Activated CD4-positive, CD25-positive, alpha-beta regulatory T cell treated with anti-CD3 and anti-CD28 coated beads, Interleukin-2, amount 50 U/mL, for 72 hours (primary cell): ENCODE measurements around the gene TBX4.
"Not testable (repeated sequence)": the region's sequence is repeated elsewhere in the genome, so short reads cannot be mapped to it uniquely, and the experiment has no call there.

Experiments
- DNase-seq: peaks from one replicate; pipeline ENCODE4 v3.0.0; 2021

TBX4 gene

DNA sequence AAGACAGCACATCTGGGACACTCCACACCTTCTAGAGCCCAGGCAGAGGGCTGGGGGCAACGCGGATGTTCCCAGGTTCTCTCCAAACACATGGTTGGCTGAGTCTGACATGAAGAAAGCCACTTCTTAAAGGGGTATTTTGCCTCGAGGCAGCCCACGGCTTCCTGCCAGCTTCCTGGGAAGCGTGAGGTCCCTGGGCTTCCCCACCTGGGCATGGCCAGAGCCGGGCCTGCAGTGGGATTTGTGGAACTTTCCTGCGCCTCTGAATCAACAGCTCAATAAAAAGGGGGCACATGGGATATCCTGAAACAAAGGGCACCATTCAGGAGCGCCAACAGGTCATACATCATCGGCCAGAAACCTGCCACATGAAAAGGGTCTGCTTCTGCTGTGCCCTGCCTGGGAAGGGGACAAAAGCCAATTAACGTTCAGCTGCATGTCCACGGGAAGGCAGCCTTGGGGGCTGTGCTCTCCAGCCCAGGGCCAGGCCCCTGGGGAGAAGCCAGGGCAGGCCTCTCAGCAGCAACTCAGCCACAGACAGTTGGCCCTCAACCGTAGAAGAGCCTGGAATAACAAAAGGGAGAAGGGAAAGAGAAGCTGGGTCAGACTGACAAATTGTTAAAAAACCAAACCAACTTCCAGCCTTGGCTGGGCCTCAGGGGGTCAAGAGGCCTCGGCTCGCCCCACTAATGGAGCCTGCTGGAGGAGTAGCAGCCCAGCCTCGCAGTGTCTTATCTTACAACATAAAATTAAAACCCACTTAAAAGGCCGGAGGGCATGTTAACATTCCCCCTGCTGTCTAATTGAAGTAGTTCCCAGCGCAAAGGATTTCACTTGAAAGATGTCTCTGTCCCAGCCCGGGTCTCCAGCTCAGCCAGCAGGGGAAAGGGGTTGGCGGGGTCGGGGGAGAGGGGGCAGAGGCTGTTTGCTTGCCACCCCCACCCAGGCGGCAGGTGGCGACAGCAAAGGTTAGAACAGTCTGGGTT lies 34.2 kb downstream of the TBX4 start:
- no peak for DNase-seq

DNA sequence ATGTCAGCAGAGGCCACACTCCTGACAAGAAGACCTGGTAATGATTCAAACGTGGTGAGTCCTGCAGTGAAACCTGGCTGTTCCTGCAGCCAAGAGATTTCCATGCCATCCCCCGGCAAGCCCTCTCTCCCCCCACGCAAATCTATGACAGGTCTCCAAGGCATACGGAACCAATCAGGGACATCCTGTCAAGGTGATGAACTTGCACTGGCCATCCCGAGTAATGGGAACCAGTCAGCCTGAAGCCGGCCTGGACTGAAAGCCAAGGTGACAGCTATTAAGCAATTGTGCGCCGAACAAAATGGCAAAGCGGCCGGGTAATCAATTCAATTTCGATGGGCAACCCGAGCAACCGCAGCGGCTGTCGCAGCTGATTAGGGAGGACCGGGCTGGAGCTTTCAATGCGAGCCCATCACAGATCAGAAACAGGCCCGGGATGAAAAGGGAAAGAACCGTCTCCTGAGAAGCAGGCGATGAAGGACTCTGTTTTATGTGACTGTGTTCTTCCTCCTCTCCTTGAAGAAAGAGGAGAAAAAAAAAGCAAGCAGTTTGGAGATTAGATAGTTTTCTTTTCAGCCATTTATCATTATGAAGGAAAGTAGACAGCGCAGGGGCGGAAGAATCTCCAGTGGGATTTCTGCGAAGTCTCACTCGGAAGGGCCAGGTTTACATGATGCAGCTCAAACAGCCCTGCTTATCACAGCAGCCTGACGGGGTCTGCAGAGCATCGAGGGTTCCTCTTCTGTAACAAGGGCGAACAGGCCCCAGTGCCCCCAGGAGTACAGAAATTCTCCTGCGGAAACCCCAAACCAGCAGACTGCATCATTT lies 35.2 kb downstream of the TBX4 start:
- no peak for DNase-seq

DNA sequence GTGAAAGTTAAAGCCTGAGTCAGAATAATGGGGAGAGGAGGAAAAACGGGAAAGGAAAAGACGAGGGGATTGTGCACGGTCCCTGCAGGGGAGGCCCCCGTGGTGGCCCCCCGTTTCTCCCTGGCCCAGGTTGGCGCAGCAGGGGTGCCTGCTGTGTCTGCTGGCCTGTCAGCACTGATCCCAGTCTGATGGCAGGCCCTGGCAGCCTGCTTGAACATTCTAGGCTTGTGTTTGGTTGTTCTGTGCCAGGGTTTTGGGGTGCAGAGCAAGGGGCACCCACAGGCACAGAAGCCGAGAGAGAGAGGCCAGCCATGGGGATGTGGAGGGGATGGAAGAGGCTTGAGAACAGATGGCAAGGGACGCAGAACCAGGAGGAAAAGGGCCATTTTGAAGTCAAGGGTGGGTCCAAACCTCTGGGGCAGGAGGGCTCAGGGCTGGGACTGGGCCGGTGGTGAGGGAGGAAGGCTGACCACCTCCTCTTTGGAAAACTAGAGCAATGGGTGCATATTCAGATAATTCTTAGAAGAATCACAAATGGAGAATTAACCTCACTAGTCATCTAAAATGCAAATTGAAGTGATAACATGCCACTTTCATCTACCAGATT lies 35.9 kb downstream of the TBX4 start:
- DNase-seq = no peak

DNA sequence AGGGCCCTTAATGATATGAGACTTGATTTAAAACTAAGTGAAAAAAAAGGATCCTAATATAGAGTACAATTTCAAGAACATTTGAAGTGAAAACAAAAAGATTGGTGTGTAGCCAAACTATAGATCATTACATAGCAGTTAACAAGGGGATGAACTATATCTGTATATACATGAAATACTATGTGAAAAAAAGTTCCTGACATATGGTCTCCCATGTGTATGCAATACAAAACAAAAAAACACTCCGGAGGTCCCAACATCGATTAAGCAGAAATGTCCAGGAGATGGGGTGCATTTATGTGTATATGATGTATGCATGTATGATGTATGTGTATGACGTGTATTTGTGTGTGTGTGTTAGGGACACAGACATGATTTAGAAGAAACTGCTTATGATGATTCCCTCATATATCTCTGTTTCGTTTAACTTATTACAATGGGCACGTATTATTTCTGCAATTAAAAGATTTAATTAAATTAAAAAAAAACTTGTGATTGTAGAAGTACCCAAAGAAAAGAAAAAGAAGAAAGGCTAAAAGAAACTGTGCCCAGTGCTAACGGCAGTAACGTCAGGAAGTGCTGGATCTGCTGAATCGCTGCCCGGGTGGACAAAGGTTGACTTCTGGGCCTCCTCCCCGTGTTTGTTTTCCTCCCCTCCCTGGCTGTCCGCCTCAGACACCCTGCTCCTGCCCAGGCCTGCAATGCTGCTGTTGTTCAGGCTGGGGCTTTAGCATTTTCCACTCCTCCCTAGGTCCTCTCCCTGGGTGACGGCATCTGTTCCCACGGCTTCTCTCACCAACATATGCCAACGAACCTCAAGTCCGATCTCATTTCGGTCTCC lies 36.9 kb downstream of the TBX4 start:
- no peak for DNase-seq

DNA sequence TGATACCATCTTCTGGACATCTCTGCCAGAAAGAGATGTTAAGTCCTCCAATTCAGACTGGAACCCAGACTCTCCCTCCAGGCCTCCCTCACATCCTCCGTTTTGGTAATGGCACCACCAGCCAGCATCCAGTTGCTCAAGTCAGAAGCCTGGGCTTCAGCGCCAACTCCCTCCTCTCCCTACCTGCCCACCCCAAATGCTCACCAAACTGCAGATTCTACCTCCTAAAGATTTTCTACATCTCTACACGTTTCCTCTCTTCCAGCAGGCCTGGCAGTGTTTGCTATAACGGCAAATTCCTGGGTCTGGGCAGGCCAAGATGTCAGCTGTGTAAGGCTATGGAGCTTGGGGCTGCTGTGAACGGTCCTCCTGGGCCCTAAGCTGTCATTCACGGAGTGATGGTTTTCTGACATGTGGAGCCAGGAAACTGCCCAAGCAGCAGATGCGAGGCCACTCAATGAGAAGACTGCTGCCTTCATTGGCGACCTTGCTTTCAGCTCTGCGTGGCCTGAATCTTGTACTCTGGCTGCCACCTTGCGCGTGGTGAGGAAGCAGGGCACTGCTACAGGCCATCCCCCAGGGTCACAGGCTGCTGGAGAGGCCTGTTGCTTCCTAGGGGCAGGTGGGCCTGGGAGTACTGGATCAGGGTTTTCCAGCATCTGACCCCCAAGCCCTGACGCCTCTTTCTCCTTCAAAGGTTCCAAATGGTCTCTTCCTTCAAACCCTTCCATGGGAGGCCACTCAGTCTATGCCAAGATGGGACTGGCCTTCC lies 37.7 kb downstream of the TBX4 start:
- no peak for DNase-seq

DNA sequence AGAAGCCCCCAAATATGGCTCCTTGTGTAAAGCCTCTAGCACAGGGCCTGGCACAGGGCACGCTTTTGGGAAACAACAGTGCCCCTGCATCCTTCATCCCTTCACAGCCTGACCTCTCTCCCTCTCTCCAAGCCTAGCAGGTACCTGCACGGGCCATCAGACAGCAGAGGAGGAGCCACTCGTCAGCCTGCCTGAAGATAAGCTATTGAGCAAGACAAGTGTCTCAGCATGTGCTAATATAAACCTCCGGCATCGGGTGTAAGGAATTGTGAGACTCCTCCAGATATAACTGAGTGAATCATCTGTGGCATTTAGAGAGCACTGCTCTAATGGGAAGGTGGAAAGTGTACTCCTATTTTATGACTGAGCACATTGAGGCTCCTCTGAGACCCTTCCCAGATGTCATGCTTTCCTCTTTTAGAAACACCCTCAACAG lies 38.3 kb downstream of the TBX4 start:
- no peak for DNase-seq

DNA sequence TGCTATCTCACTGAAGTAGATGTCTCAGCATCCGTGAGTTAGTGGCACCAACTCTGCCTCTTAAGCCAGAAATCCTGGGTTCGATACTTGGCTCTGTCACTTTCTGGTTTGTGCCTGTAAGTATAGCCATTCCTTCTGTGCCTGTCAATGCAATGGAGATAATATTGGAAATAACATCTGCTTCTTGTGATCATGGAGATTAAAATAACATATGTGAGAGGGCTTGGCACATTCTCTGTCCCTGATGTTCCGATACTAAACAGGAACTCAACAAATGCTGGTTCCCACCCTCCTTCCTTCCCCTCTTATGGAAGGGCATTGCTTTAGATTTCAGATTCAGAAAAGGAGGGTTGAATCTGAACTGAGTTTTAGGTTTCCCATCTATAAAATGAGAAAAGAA lies 39.8 kb downstream of the TBX4 start:
- DNase-seq = no peak

DNA sequence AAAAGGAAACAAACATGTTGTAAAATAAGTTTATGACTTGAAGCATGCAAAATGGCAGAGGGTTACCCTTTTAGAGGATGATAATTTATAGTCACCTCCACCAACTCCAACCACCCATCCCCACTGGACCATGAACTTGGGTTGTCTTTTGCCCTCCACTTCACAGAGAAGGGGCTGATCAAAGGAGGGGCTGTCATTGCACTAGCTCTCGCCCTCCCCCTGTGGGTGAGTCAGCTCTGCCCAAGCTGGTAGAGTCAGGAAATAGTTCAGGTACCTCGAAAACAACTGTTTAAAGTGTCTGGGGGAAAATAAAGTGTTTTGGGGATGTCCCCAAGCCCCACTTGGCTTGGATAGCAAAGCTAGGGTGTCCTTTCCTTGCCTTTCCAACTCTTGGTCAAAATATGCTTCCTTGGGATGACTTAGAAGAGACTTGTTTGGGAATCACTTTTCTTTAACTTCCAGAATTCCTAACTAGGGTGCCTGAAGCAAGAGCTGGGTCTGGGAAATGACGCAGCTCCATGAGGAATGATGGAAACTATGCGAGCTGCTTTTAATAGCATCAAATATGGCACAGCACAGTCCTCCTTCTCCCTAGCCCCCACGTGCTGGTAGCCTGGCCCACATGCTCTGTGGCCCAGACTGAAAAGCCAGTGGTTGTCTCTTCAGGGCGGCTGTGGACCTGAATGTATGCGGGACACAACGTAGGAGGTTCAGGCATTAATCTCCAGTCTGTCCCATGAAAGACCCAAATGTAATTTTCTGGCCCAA lies 40.7 kb downstream of the TBX4 start:
- DNase-seq = no peak

DNA sequence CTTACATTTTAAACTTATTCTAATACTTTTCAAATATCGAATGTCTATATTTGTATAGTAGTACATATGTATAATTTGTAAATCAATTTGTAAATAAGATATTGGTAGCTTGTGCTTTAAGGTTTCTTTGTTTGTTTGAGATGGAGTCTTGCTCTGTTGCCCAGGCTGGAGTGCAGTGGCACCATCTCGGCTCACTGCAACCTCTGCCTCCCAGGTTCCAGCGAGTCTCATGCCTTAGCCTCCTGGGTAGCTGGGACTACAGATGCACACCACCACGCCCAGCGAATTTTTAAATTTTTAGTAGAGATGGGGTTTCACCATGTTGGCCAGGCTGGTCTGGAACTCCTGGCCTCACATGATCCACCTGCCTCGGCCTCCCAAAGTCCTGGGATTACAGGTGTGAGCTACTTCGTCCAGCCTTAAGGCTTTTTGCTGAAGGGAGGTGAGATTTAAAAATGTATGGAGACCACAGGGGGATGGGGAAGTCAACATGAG lies 41.7 kb downstream of the TBX4 start:
- not testable (repeated sequence) for DNase-seq

DNA sequence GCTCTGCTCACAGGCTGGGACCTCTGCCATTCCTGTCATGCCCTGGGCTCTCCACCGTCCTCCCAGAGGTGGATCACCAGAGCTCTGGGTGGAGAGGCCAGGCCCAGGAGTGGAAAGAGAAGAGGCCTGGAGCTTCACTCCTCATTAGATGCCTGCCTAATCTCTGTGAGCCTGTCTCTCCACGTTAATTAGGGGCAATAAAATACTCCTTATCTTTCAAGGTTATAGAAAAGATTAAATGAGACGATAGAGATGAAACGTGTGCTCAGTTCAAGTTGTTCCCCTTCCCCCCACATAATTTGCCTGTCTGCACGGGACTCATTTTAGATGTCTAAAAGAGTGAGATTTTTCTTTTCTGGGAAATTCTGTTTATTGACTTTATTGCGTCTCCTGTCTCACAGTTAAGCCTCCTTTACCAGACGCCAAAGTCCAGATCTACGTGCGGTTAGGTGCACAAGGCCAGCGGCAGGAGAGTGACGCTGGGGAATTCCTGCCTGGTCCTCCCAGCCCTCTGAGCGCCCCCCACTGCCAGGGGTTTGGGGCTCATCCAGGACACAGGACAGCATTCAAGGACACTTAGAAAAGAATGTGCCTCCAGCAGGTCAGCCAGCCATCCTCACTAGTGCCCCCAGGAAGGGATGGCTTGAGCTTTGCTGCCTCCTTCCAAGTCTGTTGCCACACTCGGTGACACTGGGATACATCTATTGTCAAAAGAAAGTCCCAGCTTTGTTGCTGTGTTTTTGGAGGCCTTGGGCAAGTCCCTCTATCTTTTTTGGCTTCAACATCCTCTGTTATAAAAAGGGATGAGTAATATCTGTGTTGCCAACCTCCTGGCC lies 42.3 kb downstream of the TBX4 start:
- no peak for DNase-seq

DNA sequence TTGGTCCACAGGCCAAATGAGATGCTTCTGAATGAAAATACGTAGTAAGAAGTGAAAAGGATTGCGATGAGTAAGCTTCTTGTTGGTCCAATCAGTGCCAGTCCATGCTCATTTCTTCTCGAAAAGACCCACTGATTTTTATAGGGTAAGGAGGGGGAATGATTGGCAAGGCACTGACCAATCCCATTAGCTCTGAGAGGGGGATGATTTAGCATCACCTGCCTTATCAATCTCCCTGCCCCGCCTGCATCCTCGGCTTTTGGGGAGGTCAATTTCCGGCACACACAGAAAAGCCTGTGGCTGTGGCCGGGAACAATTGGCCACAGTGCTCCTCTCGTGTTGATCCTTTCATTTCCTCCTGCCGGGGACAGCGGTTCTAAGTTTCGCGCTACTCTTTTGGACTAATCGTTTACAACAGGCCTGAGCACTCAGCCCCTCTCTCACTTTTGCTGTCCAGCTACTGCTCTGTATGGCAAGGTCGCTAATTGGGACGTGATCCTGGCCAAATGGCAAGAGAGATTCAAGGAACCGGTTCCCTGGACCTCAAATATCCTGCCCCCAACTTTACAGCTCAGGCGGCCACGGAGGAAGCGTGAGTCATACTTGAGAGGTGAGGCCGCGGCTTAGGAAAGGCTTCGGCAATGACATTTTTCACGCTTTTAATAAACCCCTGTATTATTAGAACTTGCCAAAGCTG lies 43.1 kb downstream of the TBX4 start:
- no peak for DNase-seq

DNA sequence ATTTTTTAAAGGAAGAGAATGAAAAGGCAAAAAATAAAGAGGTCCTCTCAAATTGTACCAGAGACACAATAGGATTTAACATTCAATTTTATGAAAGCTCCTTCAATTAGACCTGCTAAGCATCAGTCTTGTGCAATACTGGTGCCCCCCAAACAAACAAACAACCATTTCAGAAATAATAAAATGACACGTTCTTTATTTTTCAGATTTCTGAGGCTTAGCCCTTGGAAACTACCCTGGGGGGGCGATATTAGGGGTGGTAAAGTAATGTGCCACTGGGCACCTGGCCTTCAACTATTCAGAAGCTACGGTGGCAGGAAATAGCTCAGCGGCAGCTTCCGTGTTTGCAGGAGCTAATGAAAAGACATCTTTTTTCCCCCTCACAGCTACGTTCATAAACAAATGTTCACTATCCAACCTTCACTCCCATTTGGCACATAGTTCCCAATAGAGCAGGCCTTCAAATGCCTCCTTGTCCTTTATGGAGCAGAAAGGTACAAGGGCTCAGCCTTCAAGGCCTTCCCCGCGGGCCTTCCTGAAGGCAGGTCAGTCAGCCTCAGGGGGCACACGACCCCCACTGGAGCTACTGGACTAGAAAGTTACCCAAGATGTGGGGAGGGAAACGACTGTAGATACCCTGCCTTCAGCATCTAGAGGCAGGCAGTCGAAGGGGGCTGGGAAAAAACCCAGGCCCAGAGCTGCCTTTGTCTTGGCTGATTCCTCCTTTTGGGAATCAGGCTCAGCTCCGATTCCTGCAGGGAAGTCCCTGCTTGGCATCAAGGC lies 44.1 kb downstream of the TBX4 start:
- no peak for DNase-seq

DNA sequence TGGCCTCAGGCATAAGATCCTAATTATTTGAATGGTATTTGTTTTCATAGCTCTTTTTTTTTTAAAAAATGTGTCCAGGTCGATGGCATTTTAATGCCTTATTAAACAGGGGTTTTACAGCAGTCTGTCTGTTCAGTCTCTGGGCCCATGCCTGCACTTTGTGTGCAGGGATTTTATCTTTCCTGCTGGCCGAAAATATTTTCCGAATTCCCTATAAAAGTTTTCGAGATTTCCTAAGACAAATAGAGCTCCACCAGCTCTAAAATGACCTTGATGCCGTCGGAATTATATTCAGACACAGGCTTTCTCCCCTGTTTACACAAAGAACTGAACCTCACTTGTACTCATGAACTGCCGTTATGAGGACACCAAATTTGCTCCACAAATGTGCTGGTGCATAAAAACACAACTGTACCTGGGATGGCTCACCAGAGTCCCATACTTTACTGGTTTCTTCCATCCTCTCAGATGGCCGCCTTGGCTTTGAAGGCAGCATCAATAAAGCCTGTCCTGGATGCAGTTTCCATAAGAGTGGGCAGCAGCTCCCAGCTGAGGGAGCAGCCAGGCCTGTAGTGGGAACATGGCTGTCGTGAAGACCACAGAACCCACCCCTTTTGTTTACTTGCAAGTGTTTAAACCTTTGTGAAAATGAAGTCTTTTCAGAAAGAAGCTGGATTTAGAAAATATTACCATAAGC lies 44.9 kb downstream of the TBX4 start:
- no peak for DNase-seq

DNA sequence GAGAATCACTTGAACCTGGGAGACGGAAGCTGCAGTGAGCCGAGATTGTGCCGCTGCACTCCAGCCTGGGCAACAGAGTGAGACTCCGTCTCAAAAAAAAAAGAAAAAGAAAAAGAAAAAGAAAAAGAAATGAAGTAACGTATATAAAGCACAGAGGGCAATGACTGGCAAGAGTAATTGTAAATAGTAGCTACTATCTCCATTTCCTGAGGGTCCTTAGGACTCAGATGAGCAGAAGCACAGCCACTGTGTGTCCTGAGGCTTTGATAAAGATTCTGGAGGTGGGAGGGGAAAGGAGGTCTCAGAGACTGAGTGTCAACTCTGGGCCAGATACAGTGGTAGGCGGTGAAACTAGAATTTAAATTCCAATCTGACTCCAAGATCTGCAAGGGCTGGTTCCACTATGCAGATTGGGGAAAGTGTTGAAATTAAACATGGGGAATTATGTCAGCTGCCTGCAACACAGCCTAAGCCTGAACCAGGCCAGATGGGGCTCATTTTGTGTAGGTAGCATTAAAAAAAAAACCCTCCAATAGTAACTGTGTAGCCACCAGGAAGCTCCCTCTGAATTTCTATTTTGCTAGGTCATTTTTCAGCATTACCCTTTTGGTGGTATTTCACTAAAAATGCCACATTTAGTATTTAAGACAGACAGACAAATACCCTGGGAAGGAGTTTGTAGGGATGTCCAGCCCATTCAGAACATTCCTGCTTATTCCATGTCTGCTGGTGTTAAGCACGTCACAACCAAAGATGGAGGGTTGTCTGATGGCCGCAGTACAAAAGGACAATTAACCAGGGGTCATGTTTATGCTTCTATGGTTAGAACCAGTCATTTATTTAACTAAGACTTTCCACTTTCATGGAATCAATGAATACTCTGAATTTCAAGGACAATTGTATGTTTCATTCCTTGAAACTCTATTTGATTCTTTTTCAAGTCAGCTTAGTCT lies 46.1 kb downstream of the TBX4 start:
- no peak for DNase-seq

DNA sequence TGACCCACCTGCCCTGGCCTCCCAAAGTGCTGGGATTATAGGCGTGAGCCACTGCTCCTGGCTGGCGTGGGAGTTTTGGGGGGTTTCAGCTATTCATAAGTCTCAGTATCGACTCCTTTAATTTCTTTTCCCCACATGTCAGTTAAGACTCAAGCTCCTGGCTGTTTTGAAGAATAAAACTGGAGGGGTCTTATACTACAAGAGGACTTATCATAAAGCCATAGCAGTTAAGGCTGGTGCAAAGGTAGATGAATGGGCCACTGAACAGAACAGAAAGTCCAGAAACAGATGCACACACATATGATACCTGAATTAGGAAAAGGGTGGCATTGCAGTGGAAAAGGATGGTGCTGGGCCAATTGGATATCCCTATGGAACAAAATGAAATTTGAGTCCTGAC lies 47.4 kb downstream of the TBX4 start:
- DNase-seq = no peak

DNA sequence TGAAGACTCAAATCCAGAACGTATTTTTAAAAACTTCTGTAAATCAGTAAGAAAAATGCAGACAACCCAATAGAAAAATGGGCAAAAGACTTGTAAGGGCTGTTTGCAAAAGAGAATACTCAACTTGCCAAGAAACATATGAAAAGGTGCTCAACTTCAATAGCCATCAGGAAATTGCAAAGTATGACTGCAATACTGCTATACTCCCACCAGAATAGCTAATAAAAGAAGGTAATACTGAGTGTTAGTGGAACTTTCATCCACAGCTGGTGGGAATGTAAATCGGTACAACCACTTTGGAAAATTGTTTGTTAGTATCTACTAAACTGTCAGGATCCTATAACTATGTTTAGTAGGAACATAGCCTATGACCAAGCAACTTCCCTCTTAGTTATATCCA lies 48.1 kb downstream of the TBX4 start:
- DNase-seq = no peak
